Brain microvascular endothelial cell (primary cell): ENCODE measurements around the gene MYOZ2.
A peak's percentile ranks its signal among the peaks of the same experiment; 100 is the strongest.

Experiments used
- DNase-seq: peaks from one replicate; pipeline ENCODE4 v3.0.0-alpha.2; 2020
- H3K27ac ChIP-seq: fragments of 250-450 bp; sonication (Bioruptor Pico); 2 replicates; pipeline ENCODE4 v1.5.1; 2020; ENCODE audit warnings: mild to moderate bottlenecking, moderate library complexity
- H3K27me3 ChIP-seq: fragments of 250-450 bp; sonication (Bioruptor Pico); replicated peaks from 2 replicates; pipeline ENCODE4 v1.5.1; 2020; ENCODE audit warnings: mild to moderate bottlenecking
- H3K36me3 ChIP-seq: fragments of 250-450 bp; sonication (Bioruptor Pico); replicated peaks from 2 replicates; pipeline ENCODE4 v1.5.1; 2020; ENCODE audit warnings: mild to moderate bottlenecking
- H3K4me3 ChIP-seq: 2 replicates; pipeline ENCODE4 v1.5.1; 2011; ENCODE audit warnings: low read depth, mild to moderate bottlenecking, control low read depth, low read length, moderate library complexity
- in situ Hi-C: cut with HindIII; loops from 2 replicates; pipeline ENCODE4 v1.10.0; 2017; ENCODE audit warnings: low sequenced_read_pairs, low pct_ligation_motif_present
- TF ChIP-seq, protein P1 (sequence below): IDR thresholded peaks from 2 replicates; pipeline ENCODE4 v1.5.1; 2011; ENCODE audit warnings: low read depth, mild to moderate bottlenecking, moderate library complexity, low read length, control low read depth, inconsistent platforms; ENCODE audit errors: missing control alignments

Gene MYOZ2

DNA sequence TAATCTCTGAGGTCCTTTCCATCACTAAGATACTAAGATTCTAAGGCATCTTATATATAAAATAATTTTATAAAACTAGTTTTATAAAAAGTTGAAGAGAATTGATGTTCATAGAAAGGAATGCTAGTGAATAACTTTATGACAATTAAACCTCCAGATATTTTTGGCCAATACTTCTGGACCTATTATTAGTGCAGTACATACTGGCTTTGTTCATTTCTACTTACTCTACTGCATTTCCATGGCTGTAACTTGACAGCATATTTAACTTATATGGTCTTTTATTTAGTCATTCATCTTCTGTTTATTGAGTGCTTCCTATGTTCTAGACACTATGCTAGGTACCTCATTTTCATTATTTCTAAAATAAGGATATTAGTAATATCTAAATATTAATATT is 70.1 kb downstream of the MYOZ2 start:
- Histone ChIP-seq H3K27me3 (no peaks in the 10 kb centered on the region), H3K4me3 (no peak overlapping the region), H3K27ac (no peak overlapping the region), H3K36me3 (no peaks in the 10 kb centered on the region)
- no peak for DNase-seq
- in situ Hi-C loops: no loop called here
- TF ChIP-seq, protein P1, sequence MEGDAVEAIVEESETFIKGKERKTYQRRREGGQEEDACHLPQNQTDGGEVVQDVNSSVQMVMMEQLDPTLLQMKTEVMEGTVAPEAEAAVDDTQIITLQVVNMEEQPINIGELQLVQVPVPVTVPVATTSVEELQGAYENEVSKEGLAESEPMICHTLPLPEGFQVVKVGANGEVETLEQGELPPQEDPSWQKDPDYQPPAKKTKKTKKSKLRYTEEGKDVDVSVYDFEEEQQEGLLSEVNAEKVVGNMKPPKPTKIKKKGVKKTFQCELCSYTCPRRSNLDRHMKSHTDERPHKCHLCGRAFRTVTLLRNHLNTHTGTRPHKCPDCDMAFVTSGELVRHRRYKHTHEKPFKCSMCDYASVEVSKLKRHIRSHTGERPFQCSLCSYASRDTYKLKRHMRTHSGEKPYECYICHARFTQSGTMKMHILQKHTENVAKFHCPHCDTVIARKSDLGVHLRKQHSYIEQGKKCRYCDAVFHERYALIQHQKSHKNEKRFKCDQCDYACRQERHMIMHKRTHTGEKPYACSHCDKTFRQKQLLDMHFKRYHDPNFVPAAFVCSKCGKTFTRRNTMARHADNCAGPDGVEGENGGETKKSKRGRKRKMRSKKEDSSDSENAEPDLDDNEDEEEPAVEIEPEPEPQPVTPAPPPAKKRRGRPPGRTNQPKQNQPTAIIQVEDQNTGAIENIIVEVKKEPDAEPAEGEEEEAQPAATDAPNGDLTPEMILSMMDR: no peak

DNA sequence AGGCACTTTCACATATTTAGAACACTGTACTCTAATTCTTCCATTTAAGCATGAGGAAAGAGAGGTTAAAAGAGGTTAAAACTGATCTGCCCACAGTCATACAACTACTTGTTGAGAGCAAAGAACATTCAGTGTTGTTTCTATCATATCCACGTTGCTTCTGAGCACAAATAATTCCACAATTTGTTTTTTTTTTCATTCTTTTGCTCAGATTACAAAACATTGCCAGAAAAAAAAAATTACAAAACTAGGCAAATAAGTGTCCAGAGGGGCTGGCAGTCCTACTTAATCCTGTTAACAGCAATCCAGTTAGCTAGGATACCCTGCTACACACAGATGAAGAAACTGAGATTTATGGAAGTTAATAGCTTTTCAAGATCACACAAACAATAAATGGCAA is 70.5 kb downstream of the MYOZ2 start:
- Histone ChIP-seq H3K27ac (no peak overlapping the region), H3K27me3 (no peaks in the 10 kb centered on the region), H3K4me3 (no peak overlapping the region), H3K36me3 (no peaks in the 10 kb centered on the region)
- in situ Hi-C loops: no loop called here
- TF ChIP-seq, protein P1: no peak
- no peak for DNase-seq

DNA sequence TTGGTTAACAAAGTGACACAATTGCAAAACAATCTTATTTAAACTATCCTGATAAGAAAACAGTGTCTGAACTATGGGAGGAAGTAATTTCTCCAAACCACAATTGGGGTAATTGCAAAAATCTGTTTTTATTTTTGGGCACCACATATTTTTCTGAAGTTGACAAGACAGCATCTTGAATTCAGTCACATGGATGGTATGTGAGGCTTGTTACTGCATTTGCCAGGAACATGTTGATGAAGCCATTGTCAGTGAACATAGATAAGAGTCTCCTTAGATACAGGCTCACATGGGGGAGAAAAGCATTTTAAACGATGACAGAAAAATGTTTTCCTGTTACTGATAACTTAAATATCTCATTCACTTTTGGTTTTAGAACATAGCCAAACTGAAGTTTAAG is 71.4 kb downstream of the MYOZ2 start:
- TF ChIP-seq, protein P1: no peak
- DNase-seq: peak; percentile 59
- H3K27me3 ChIP-seq: no peaks in the 10 kb centered on the region
- no peaks in the 10 kb centered on the region for H3K36me3 ChIP-seq
- peak overlapping the region; percentile 9 for H3K27ac ChIP-seq
- in situ Hi-C loops: no loop called here
- H3K4me3 ChIP-seq: no peak overlapping the region

DNA sequence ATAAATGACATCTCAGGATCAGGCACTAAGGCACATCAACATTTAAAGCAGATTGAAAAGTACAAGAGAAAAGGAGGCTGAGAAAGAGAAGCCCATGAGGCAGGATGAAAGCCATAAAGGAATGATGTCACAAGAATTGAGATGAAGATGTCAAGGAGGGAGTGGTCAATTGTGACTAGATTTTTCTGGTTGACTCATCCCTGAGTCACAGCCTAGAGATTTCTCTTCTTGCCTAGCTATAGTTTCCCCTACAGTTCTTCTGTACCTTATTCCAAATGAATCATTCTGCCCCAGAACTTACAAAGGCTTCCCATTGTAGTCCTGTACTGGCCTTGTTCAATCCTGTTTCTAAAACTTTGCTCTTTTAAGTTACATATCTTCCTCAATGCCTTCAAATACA is 73.4 kb downstream of the MYOZ2 start:
- Histone ChIP-seq H3K27me3 (no peaks in the 10 kb centered on the region), H3K27ac (peak overlapping the region; percentile 76), H3K4me3 (no peak overlapping the region), H3K36me3 (no peaks in the 10 kb centered on the region)
- in situ Hi-C loops: no loop called here
- TF ChIP-seq, protein P1: no peak
- peak; percentile 94 for DNase-seq

DNA sequence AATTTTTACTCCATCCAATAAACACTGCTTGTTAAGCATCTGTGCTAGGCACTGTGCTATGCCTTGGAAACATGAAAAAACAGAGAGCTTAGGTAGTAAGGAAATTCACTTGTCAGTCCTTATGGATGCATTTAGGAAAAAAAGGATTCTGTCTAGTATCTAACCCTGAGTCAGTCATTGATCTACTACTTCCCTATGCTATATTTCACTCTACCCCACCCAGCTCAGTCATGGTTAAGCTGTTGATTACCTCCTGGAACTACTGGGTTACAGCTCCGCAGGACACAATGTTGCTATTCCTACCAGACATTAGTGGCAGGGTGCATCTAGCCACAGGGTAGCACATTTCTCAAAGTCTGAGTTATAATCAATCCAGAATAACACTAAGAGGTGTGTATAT is 74.0 kb downstream of the MYOZ2 start:
- Histone ChIP-seq H3K36me3 (no peaks in the 10 kb centered on the region), H3K4me3 (no peak overlapping the region), H3K27ac (peak overlapping the region; percentile 76), H3K27me3 (no peaks in the 10 kb centered on the region)
- TF ChIP-seq, protein P1: no peak
- DNase-seq: no peak
- in situ Hi-C loops: no loop called here

DNA sequence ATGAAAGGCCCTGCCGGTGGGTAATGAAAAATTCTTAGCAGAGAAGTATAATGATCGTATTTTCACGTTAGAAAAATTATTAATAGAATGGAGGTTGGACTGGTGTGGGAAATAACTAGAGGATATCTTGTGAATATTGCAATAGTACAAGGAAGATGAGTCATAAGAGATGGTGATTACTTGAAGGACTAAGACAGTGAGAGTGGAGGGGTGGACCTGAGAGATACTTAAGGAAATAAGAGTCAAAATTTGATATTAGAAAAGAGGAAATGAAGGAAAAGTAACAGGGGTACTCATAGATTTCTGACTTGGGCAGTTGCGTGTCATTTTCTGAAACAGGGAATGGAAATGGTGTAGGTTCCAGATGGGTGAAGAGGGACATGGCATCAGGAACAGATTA is 75.1 kb downstream of the MYOZ2 start:
- TF ChIP-seq, protein P1: no peak
- no peak for DNase-seq
- H3K4me3 ChIP-seq: no peak overlapping the region

More for the DNA sequence above, 75.1 kb downstream of the MYOZ2 start:
- Histone ChIP-seq H3K36me3 (no peaks in the 10 kb centered on the region), H3K27me3 (no peaks in the 10 kb centered on the region), H3K27ac (peak overlapping the region; percentile 10)
- in situ Hi-C loops: no loop called here
